ENCODE measurements around the gene RPL32. TPM values are rescaled to one million over a fixed set of nuclear protein-coding genes. Genes with fewer than 3 reads are reported as not detected.

Gene RPL32
- total RNA-seq, 1 donor from 2014 or later: 972 TPM

- Mint-ChIP-seq H3K36me3 (ENCODE audit: low read depth) (peaks cover 15% of the 10 kb centered on the region), H3K9me3 (ENCODE audit: low read depth) (no peaks in the 10 kb centered on the region), H3K4me1 (ENCODE audit: low read depth) (no peaks in the 10 kb centered on the region), H3K4me3 (ENCODE audit: unreplicated experiment) (no peak overlapping the region), H3K27me3 (ENCODE audit: low read depth) (no peaks in the 10 kb centered on the region), H3K27ac (ENCODE audit: unreplicated experiment) (no peak overlapping the region)
- DNase-seq (ENCODE audit: low spot score): no peak
- TF ChIP-seq, protein P1, sequence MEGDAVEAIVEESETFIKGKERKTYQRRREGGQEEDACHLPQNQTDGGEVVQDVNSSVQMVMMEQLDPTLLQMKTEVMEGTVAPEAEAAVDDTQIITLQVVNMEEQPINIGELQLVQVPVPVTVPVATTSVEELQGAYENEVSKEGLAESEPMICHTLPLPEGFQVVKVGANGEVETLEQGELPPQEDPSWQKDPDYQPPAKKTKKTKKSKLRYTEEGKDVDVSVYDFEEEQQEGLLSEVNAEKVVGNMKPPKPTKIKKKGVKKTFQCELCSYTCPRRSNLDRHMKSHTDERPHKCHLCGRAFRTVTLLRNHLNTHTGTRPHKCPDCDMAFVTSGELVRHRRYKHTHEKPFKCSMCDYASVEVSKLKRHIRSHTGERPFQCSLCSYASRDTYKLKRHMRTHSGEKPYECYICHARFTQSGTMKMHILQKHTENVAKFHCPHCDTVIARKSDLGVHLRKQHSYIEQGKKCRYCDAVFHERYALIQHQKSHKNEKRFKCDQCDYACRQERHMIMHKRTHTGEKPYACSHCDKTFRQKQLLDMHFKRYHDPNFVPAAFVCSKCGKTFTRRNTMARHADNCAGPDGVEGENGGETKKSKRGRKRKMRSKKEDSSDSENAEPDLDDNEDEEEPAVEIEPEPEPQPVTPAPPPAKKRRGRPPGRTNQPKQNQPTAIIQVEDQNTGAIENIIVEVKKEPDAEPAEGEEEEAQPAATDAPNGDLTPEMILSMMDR (IDR thresholded peaks at IDR 0.05): no peak
These were observed 23.1 kb downstream of the RPL32 start for GRCh38 chr3:12818273-12818672.

GRCh38 chr3:12817343-12817710, 24.0 kb downstream of the RPL32 start:
- no peak for DNase-seq (ENCODE audit: low spot score)
- H3K27me3 Mint-ChIP-seq (ENCODE audit: low read depth): no peaks in the 10 kb centered on the region
- peaks cover 15% of the 10 kb centered on the region for H3K36me3 Mint-ChIP-seq (ENCODE audit: low read depth)
- no peaks in the 10 kb centered on the region for H3K9me3 Mint-ChIP-seq (ENCODE audit: low read depth)
- TF ChIP-seq, protein P1 (IDR thresholded peaks at IDR 0.05): no peak
- H3K27ac Mint-ChIP-seq (ENCODE audit: unreplicated experiment): no peak overlapping the region
- no peak overlapping the region for H3K4me3 Mint-ChIP-seq (ENCODE audit: unreplicated experiment)
- no peaks in the 10 kb centered on the region for H3K4me1 Mint-ChIP-seq (ENCODE audit: low read depth)

DNA sequence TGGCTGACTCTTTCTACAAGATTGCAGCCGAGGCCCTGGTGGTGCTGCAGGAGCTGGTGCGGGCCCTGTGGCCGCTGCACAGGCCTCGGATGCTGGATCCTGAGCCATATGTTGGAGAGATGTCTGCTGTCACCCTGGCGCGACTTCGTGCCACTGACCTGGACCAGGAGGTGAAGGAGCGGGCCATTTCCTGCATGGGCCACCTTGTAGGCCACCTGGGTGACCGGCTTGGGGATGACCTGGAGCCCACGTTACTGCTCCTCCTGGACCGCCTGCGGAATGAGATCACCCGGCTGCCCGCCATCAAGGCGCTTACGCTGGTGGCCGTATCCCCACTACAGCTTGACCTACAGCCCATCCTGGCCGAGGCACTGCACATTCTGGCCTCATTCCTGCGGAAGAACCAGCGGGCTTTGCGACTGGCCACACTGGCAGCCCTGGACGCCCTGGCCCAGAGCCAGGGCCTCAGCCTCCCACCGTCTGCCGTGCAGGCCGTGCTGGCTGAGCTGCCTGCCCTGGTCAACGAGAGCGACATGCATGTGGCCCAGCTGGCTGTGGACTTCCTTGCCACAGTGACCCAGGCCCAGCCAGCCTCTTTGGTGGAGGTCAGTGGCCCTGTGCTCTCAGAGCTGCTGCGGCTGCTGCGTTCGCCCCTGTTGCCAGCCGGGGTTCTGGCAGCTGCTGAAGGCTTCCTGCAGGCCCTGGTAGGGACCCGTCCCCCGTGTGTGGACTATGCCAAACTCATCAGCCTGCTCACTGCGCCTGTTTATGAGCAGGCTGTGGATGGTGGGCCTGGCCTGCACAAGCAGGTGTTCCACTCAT, 24.6 kb downstream of the RPL32 start:
- Mint-ChIP-seq H3K9me3 (ENCODE audit: low read depth) (no peaks in the 10 kb centered on the region), H3K36me3 (ENCODE audit: low read depth) (peaks cover 15% of the 10 kb centered on the region), H3K4me1 (ENCODE audit: low read depth) (no peaks in the 10 kb centered on the region), H3K27ac (ENCODE audit: unreplicated experiment) (no peak overlapping the region), H3K4me3 (ENCODE audit: unreplicated experiment) (no peak overlapping the region), H3K27me3 (ENCODE audit: low read depth) (no peaks in the 10 kb centered on the region)
- no peak for DNase-seq (ENCODE audit: low spot score)
- TF ChIP-seq, protein P1 (IDR thresholded peaks at IDR 0.05): no peak

DNA sequence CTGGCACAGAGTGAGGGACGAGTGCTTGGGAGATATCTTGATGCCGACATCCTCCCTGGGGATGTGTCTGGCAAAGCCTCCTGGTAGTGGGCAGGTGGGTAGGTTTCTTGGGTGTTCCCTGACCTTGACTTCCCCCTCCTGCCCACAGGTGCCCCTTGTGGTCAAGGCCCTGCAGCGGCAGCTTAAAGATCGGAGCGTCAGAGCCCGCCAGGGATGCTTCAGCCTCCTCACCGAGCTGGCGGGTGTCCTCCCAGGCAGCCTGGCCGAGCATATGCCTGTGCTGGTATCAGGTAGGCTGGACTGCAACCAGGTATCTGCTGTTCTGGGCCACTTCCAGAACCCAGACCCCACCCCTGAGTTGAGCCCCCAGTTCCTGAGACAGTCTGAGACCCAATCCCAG, 25.6 kb downstream of the RPL32 start:
- Mint-ChIP-seq H3K4me3 (ENCODE audit: unreplicated experiment) (no peak overlapping the region), H3K4me1 (ENCODE audit: low read depth) (peaks cover 2% of the 10 kb centered on the region), H3K9me3 (ENCODE audit: low read depth) (no peaks in the 10 kb centered on the region), H3K27me3 (ENCODE audit: low read depth) (no peaks in the 10 kb centered on the region), H3K27ac (ENCODE audit: unreplicated experiment) (no peak overlapping the region), H3K36me3 (ENCODE audit: low read depth) (peaks cover 15% of the 10 kb centered on the region)
- TF ChIP-seq, protein P1 (IDR thresholded peaks at IDR 0.05): no peak
- DNase-seq (ENCODE audit: low spot score): no peak

- Mint-ChIP-seq H3K9me3 (ENCODE audit: low read depth) (no peaks in the 10 kb centered on the region), H3K4me1 (ENCODE audit: low read depth) (peaks cover 5% of the 10 kb centered on the region), H3K27ac (ENCODE audit: unreplicated experiment) (no peak overlapping the region), H3K4me3 (ENCODE audit: unreplicated experiment) (no peak overlapping the region), H3K36me3 (ENCODE audit: low read depth) (peaks cover 12% of the 10 kb centered on the region), H3K27me3 (ENCODE audit: low read depth) (no peaks in the 10 kb centered on the region)
- no peak for DNase-seq (ENCODE audit: low spot score)
- TF ChIP-seq, protein P1 (IDR thresholded peaks at IDR 0.05): no peak
These were observed 26.3 kb downstream of the RPL32 start for GRCh38 chr3:12815078-12815477.
